Measurements from ENCODE around the gene TRMT44.
"Not testable (repeated sequence)": the region's sequence is repeated elsewhere in the genome, so short reads cannot be mapped to it uniquely, and the experiment has no call there.

The TRMT44 gene

DNA sequence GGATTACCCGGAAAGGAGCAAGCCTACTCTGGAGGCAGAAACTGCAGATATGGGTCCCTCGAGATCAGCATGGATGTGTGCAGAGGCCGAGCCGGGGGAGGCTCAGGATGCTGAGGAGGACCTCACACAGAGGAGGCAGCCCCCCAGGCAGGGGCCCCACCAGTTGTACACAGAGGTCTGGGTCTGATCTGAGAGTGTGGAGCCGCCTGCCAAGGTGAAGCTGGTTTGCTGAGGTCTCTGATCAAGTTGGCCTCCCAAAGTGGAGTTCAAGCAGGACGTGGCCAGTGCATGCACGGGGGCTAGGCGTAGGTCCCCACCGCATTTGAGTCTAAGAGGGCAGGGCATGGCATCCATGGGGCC, 35.1 kb upstream of the TRMT44 start:
- no peak for TF ChIP-seq CTCF (IDR thresholded peaks at IDR 0.05; ENCODE audit: extremely low read depth, insufficient read depth, missing control alignments)
- in situ Hi-C loops (cut with MboI; ENCODE audit: low pct_unique_long_range_greater_than_20kb, low sequenced_read_pairs, unreplicated experiment), result loop anchor here (10.0 kb wide), 1 partner anchor 161 kb away; no protein-coding TSS in a partner anchor
- DNase-seq (ENCODE audit: low spot score), result no peak

GRCh38 chr4:8406887-8407286, 33.7 kb upstream of the TRMT44 start:
- peak; percentile 49 for TF ChIP-seq CTCF (IDR thresholded peaks at IDR 0.05; ENCODE audit: extremely low read depth, insufficient read depth, missing control alignments)
- DNase-seq (ENCODE audit: low spot score), result not testable (repeated sequence)
- in situ Hi-C loops (cut with MboI; ENCODE audit: low pct_unique_long_range_greater_than_20kb, low sequenced_read_pairs, unreplicated experiment), result loop anchor here (10.0 kb wide), 1 partner anchor 162 kb away; no protein-coding TSS in a partner anchor

GRCh38 chr4:8407316-8407715, 33.3 kb upstream of the TRMT44 start:
- in situ Hi-C loops (cut with MboI; ENCODE audit: low pct_unique_long_range_greater_than_20kb, low sequenced_read_pairs, unreplicated experiment), result loop anchor here (10.0 kb wide), 1 partner anchor 163 kb away; no protein-coding TSS in a partner anchor
- no peak for DNase-seq (ENCODE audit: low spot score)
- TF ChIP-seq CTCF (IDR thresholded peaks at IDR 0.05; ENCODE audit: extremely low read depth, insufficient read depth, missing control alignments), result no peak

DNA sequence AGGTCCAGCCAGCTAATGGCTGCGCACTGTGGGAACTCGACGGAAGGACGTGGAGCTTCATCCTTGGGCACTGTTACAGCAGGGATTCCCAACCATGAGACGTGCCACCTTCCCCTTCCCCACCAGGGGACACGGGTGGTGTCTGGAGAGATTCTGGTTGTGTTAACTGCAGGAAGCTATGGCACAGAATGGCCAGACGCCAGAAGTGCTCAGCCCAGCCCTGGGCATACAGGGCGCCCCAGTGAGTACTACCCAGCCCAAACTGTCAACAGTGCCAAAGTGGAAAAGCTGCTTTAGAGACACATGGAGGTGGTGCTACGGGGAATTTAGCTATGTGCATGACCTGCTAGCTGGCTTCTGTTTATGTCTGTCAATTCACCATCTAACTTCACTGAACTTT, 32.8 kb upstream of the TRMT44 start:
- in situ Hi-C loops (cut with MboI; ENCODE audit: low pct_unique_long_range_greater_than_20kb, low sequenced_read_pairs, unreplicated experiment), result loop anchor here (10.0 kb wide), 1 partner anchor 163 kb away; no protein-coding TSS in a partner anchor
- no peak for DNase-seq (ENCODE audit: low spot score)

DNA sequence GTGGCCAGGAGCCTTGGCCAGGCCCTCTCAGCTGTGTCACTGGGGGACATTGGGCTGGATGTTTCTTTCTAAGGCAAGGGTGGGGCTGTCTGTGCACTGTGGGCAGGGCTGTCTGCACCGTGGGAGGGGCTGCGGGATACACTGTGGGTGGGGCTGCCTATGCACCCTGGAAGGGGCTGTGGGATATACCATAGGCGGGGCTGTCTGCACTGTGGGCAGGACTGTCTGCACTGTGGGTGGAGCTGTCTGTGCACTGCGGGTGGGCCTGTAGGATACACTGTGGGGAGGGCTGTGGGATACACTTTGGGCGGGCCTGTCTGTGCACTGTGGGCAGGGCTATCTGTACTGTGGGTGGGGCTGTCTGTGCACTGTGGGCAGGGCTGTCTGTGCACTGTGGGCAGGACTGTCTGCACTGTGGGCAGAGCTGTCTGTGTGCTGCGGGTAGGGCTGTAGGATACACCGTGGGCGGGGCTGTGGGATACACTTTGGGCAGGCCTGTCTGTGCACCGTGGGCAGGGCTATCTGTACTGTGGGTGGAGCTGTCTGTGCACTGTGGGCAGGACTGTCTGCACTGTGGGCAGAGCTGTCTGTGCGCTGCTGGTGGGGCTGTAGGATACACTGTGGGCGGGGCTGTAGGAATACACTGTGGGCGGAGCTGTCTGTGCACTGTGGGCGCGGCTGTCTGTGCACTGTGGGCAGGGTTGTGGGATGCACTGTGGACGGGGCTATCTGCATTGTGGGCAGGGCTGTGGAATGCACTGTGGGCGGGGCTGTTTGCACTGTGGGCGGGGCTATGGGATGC, 31.1 kb upstream of the TRMT44 start:
- TF ChIP-seq CTCF (IDR thresholded peaks at IDR 0.05; ENCODE audit: extremely low read depth, insufficient read depth, missing control alignments), result no peak
- in situ Hi-C loops (cut with MboI; ENCODE audit: low pct_unique_long_range_greater_than_20kb, low sequenced_read_pairs, unreplicated experiment), result loop anchor here (10.0 kb wide), 1 partner anchor 165 kb away; no protein-coding TSS in a partner anchor
- DNase-seq (ENCODE audit: low spot score), result no peak

More for the DNA sequence above, 32.8 kb upstream of the TRMT44 start:
- no peak for TF ChIP-seq CTCF (IDR thresholded peaks at IDR 0.05; ENCODE audit: extremely low read depth, insufficient read depth, missing control alignments)

DNA sequence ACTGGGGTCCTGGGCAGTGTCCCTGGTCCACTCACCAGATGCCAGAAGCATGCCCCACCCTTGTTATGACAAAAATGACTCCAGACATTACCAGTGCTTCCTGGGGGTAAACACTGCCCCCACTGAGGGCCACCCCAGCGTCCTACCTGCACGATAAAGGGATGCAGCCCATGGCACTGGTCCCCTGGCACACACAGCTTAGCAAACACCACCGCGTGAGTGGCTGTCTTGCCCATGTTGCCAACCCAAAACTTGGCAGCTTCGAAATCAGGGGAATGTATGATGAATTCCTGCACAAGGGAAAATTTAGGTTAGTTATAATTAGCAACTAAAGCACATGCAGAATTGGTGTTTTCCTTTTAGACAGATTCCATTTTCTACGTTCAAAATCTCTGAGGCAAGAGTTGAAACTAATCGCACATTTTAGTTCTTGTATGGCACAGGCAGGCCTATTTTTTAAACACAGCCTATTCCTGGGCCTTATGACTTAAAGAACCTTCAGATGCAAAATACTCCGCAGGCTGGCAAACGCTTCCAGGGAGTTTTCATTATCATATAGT, 30.4 kb upstream of the TRMT44 start:
- TF ChIP-seq CTCF (IDR thresholded peaks at IDR 0.05; ENCODE audit: extremely low read depth, insufficient read depth, missing control alignments), result no peak
- in situ Hi-C loops (cut with MboI; ENCODE audit: low pct_unique_long_range_greater_than_20kb, low sequenced_read_pairs, unreplicated experiment), result no loop called here
- no peak for DNase-seq (ENCODE audit: low spot score)
